ENCODE measurements around the gene INSL3.
A peak's percentile ranks its signal among the peaks of the same experiment; 100 is the strongest.
"Not testable (repeated sequence)": the region's sequence is repeated elsewhere in the genome, so short reads cannot be mapped to it uniquely, and the experiment has no call there.

INSL3 gene

DNA sequence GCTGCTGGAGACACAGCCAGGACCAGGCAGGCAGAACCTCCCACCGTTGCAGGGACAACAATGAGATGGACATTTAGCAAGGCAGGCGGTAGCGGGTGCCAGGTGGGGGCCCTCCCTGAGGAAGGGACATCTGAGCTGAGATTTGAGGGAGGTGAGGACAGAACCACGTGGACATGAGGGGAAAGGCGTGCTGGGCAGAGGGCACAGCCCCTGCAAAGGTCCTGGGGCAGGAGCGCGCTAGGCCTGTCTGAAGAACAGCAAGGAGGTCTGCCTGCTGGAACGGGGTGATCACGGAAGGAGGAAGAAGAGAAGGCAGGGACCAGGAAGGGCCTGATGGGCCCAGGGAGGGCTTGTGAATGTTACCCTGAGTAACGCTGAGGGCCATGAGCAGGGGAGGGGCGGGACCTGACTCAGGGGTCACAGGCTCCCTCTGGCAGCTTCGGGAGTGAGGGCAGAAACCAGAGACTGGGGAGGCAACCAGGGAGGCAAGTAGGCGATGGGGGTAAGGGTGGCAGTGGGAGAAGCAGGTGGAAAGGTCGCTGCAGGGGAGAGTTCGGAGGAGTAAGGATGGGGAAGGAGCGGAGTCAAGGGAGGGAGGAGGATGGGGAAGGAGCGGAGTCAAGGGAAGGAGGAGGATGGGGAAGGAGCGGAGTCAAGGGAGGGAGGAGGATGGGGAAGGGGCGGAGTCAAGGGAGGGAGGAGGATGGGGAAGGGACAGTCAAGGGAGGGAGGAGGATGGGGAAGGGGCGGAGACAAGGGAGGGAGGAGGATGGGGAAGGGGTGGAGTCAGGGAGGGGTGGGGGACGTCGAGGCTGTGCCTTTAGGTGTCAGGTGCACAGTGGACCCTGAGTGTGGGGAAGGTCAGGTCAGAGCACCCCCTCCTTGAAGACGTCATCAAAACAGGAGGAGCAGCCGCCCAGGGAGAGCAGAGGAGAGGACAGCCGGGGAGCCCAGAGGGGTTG lies 42.1 kb downstream of the INSL3 start:
- DNase-seq: peak; percentile 69

DNA sequence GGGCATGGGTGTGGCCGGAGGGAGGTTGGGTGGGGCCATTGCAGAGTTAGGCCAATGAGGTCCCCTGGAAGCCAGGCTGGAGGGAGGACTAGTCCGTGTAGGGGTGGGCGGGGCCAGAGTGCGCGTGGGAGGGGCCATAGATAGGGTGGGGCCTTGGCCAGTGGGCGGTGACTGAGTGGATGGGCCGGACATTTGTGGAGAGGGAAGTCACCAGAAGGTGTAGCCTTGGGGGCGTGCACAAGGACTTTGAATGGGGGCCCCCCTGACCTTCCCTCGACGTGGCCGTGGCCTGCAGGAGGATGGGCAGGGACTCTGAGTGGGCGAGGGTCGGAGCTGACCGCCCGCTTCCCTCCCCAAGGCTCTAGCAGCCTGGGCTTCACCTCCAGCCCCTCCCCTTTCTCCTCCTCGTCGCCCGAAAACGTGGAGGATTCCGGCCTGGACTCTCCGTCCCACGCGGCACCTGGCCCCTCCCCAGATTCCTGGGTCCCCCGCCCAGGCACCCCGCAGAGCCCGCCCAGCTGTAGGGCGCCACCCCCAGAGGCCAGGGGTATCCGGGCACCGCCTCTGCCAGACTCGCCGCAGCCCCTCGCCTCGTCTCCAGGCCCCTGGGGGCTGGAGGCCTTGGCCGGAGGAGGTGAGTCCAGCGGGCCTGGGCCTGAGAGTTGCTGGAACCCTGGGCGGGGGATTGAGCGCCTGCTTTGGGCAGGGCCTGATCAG lies 42.9 kb downstream of the INSL3 start:
- peak; percentile 68 for DNase-seq

DNA sequence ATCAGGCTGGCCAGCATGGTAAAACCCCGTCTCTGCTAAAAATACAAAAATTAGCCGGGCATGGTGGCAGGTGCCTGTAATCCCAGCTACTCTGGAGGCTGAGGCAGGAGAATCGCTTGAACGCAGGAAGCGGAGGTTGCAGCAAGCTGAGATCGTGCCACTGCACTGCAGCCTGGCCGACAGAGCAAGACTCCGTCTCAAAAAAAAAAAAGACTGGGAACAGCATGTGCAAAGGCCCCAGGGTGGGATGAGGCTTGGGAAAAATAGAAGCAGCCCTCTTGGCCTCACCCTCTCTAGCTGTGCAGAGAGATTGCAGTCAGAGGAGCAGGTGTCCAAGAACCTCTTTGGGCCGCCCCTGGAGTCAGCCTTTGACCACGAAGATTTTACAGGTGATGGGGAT lies 43.5 kb downstream of the INSL3 start:
- not testable (repeated sequence) for DNase-seq

DNA sequence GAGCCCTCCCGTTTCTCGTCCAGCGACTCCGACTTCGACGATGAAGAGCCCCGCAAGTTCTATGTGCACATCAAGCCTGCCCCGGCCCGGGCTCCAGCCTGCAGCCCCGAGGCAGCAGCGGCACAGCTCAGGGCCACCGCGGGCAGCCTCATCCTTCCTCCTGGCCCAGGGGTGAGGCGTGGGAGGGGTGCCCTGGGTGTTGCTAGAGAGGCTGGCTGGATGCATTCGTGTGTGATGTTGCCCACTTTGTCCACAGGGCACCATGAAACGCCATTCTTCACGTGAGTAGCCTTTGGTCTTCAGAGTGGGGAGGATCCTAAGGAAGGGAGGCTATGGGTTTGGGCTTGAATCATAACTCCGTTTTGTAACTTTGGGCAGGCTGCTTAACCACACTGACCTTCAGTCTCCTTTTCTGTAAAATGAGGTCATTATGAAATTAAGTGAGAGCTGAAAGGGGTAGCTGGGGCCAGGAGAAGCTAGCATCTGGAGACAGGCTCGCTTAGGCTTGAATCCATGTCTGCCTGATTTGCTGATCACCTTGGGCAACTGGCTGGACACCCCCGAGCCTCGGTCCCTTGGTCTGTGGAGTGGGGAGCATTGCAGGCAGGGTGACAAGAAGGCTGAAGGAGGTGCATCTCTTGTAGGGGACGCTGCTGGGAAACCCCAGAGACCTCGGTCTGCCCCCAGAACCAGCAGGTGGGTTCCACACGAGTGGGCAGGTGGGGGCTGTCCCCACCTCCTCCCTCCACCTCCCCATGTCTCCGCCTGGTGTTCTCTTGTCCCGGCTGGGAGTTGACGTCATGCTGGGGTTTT lies 45.1 kb downstream of the INSL3 start:
- peak; percentile 90 for DNase-seq

DNA sequence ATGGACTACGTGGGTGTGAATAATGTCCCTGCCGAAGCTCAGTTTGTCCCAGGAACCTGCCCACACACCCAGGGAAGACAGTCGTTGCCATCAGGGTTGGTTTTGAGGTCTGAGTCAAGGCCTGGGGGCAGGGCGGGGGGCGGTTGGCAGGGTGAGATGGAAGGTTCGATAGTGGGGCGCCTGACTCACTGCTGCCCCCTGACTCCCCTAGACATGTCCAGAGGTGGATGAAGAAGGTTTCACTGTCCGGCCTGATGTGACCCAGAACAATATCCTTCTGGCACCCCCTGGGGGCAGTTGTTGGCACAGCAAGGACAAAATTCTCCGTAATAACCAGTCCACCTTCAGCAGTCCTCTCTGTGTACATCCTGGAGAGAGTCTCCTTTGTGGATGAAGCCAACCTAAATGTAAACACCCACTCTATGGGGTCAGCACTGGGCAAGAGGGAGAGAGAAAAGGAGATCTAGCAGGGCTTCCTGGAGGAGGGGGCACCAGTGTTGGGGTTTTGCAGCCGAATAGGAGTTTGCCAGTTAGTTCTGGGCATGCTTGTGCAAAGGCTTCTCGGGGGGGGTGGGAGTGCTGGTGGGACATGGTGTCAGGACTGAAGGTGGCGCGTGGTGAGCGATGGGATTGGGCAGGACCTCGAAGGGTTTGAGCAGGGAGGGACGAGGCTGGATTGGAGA lies 45.9 kb downstream of the INSL3 start:
- DNase-seq: peak; percentile 36

DNA sequence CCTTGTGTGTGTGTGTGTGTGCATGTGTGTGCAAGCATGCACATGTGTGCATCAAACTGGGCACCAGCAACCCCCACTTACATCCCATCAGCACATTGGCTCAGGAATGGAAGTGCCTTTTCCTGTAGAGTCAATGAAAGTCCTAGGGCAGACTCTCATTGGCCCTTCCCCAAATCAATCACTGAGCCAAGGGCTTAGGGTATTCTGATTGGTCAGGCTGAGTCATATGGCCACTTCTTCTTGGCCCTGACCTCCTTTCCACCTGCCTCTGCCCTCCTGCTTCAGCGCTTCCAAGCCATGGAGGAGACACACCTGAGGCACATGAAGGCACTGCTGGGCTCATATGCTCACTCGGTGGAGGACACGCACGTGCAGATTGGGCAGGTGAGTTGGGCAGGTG lies 49.1 kb downstream of the INSL3 start:
- DNase-seq: peak; percentile 53

DNA sequence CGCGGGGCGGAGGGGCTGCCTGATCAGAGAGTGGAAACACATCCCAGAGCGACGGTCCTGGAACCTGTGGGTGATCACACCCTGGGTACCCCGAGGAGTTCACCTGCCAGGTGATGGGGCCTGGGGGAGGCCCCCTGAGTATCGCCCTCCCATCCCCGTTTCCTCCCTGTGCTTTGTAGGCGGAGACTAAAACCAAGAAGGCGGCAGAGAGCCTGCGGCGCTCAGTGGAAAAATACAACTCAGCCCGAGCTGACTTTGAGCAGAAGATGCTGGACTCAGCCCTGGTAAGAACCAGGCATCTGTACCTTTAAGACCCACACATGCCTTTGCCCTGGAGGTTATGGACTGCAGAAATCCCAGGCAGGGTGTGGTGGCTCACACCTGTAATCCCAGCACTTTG lies 50.7 kb downstream of the INSL3 start:
- DNase-seq: no peak

DNA sequence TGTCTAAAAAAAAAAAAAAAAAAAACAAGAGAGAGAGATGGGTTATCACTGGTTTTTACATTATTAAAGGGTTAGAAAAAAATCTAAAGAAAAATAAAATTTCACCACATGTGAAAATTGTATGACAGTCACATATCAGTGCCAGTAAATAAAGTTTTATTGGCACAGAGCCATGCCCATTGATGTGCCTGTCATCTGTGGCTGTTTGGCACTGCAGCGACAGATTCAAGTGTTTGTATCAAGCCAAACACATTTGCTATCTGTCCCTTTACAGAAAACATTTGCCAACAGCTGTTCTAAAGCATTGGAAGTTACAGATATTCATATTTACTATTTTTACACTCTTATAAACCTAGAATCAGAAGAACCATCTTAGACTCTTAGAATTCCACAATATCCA lies 53.8 kb downstream of the INSL3 start:
- DNase-seq: no peak

DNA sequence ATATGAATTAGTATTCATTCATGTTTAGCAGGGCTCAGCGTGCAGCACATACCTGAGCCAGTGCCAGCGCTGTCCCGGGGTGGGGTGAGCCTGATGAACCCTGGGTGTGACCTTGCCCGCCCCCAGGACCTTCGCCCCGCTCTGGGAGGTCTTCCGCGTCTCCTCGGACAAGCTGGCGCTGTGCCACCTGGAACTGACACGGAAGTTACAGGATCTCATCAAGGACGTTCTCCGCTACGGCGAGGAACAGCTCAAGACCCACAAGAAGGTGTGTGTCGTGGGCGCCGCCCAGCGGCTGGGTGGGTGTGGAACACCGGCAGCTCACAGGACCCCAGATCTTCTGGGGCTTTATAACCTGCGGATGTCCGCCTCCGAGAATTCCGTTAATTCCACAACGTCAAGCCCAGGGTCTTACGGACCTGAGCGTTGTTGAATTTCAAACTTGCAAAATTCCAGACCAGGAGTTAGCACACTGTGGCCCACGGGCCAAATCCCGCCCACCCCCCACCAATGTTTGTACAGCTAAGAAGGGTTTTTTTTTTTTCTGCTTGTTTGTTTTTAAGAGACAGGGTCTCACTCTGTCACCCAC lies 54.7 kb downstream of the INSL3 start:
- peak; percentile 33 for DNase-seq

All from MV-4-11 (cell line).